Activated CD8-positive, alpha-beta memory T cell treated with anti-CD3 and anti-CD28 coated beads for 48 hours (primary cell): ENCODE measurements around the gene TBCEL.
"Not testable (repeated sequence)": the region's sequence is repeated elsewhere in the genome, so short reads cannot be mapped to it uniquely, and the experiment has no call there.

ENCODE experiments used
- DNase-seq, 3 experiments: peaks; one replicate each; pipeline ENCODE4 v3.0.0-alpha.2; 2020; ENCODE audit warnings: low read depth in 2 of 3, low spot score in 2 of 3

TBCEL gene

DNA sequence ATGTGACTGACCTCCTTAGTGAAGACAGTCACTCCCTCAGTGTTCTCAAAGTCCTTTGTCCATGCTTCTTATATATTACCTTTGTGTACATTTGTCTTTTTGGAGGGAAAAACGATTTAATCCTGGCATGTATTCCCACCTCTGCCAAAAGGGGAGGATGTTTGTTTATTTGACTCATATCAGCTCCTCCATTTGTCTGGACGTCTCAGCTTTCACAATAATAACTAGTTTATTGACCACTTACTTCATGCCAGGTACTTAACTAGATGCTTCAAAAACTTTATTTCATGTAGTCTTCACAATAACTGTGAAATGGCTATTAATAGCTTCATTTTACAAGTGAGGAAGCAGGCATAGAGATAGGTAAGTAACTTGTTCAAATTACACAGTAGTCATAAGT, 5.3 kb downstream of the TBCEL start:
- DNase-seq = no peak

DNA sequence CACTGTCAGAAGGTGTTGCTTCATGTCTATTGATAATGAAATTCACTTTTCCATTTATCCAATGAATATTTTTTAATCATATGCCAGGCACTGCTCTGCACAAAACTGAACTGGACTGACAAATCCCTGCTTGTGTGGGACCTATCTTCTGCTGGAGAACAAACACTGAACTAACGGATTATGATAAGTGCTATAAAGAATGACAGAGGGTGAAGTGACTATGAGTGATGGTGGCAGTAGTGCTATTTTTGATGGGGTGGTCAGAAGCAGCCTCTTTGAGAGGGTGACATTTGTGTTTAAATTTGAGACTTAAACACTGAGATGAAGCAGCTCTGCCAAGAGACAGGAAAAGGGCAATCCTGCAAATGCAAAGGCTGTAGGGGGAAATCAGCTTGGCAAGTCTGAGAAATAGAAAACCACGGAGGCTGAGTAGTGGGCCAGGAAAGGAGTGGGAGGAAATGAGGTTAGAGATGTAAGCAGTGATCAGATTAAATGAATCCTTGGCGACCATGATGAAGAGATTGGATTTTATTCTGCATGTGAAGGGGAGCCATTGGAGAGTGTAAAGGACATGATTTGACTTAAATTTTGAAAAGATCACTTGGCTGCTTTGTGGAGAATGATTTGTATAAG, 6.0 kb downstream of the TBCEL start:
- no peak for DNase-seq

DNA sequence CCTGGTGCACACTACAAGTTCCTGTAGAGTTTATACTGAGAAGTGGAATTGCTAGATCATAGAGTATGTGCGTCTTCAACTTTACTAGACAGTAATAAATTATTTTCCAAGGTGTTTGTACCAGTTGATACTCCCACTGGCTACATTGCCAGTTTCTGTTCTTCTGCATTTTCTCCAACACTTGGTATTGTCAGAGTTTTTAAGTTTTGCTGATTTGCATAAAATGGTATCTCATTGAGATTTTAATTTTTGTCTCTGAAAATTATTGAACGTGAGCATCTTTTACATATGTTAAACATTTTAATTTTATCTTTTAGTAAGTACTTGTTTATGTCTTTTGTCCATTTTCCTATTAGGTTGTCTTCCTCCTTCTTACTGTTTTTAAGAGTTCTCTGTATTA, 7.3 kb downstream of the TBCEL start:
- DNase-seq = no peak

- DNase-seq = not testable (repeated sequence)
These were observed 7.7 kb downstream of the TBCEL start for GRCh38 chr11:121031648-121032047.

DNA sequence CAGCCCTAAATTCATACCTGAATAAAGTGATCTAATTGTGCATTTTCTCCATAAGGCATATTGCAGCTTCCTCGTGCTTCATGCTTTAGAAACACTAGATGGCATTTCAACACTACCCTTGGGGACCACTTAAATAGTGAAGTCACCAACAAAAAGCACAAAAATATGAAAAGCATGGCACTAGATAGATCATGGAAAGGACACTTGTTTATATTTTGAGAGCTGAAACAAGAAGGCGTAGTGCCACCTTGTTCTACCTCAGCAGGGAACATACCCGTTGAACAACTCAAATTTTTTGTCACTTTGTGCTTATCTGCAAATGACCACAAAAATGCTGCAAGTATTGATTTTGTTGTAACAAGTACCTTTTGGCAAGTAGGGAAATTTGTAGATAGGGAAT, 8.6 kb downstream of the TBCEL start:
- DNase-seq = no peak

DNA sequence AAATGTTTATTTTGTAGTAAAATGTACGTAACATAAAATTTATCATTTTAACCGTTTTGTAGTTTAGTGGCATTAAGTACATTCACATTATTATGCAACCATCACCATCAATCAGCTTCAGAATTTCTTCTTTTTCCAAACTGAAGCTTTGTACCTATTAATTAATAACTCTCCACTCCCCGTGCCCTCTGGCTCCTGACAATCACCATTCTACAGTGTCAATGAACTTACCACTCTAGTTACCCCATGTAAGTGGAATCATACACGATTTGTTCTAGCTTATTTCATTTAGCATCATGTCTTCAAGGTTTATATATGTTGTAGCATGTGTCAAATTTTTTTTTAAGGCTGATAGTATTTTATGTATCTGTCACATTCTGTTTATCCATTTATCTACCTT, 9.7 kb downstream of the TBCEL start:
- no peak for DNase-seq

GRCh38 chr11:121035169-121035755, 11.4 kb downstream of the TBCEL start:
- DNase-seq = no peak

DNA sequence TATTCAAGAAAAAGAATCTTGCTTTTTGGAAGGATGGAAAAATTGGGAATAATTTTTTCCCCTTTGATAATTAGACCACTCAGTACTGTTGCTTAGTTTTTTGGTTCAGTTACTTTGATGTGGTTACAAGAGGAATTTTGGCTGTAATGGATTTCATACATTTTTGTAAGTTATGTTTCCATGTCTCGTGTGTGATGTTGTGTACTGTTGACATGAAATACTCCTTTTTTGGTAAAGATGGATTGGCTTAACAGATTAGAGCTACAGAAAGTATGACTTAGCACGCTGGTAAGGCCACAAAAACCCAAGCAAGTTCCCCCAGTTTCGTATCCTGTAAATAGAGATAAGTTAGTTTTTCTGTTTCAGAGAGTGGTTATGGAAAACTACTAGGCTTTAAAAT, 11.9 kb downstream of the TBCEL start:
- no peak for DNase-seq

- DNase-seq = no peak
These were observed 13.1 kb downstream of the TBCEL start for GRCh38 chr11:121037016-121037415.

GRCh38 chr11:121038648-121039409, 14.9 kb downstream of the TBCEL start:
- no peak for DNase-seq

DNA sequence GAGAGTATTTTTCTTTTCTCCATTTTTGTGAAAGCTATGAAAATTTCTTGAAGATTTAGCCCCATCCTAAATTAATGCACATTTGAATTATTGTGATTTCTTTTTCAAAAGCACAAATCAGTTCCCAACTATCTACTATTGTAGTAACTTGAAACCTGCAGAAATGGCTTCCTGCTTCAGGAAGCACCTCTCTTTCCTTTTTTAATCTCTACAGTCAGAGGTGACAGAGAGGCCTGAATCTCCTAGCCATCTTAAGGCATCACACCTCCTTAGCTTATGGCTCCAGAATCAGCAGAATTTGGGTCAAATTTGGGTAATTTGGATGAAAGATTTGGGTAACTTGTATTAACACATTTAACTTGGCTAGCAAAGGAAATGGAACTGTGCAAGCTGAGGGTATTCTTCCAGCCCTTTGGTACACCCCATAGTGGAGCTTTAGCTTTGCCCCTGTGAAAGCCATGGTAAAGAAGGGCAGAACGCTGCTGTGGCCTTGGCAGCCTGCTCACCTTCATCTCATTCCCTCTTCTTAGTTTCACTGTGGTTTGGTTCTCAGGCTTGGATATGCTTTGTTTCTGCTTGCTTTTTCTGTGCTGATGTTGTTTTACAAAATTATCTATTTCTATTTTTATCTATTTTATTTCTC, 16.2 kb downstream of the TBCEL start:
- DNase-seq = no peak

GRCh38 chr11:121040614-121041002, 16.7 kb downstream of the TBCEL start:
- DNase-seq = no peak

- no peak for DNase-seq
These were observed 17.2 kb downstream of the TBCEL start for GRCh38 chr11:121041072-121041471.

GRCh38 chr11:121042296-121042695, 18.4 kb downstream of the TBCEL start:
- no peak for DNase-seq

GRCh38 chr11:121047926-121048325, 24.0 kb downstream of the TBCEL start:
- no peak for DNase-seq

DNA sequence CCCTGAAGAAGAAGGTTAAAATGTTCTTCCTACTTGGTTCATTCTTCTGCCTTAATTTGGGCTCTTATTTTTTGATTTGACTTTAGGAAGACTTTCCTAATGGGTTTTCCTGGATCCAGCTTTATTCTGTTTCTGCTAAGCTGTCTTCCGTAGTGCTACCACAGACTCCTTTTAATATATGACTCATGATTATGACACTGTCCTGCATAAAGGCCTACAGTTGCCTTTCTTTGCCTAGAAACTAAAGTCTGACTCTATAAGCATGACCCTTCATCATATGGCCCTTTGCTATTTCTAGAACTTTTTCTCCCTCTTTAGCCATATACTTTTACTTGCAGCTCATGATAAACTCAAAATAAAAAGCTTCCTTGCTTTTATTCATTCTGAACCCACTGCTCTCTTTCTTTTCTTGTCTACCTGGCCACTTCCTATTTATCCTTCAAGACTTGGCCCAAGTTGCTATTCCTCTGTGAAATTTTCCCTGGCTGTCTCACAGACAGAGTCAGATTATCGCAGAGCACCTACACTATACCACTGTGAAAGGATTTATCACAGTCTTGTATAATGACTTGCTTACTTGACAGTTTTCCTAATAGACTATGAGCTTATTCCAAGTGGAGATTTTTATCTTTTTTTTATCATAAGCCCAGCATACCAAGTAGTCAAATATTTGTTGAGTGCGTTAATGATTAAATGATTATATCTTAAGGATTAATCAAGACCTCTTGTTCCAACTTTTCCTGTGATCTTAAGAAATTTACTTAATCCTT, 24.7 kb downstream of the TBCEL start:
- no peak for DNase-seq

DNA sequence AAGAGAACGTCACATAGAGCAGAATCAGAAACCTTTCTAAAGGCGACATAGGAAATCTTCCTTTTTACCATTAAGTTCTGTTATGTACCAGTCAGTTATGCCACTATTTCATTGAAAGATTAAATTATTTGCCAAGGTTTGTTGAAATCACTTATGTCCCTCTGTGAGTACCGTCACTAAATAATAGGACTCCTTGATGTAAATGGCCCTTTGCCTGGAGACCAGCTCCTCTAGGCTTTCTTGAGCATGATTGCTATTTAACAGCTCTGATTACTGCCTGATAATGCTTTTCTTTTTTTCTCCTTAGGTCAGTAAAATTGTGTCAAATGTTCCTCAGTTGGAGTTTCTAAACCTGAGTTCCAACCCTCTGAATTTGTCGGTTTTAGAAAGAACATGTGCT, 29.3 kb downstream of the TBCEL start:
- no peak for DNase-seq

GRCh38 chr11:121054266-121054665, 30.4 kb downstream of the TBCEL start:
- DNase-seq = no peak

- DNase-seq = no peak
These were observed 31.2 kb downstream of the TBCEL start for GRCh38 chr11:121055076-121055475.

DNA sequence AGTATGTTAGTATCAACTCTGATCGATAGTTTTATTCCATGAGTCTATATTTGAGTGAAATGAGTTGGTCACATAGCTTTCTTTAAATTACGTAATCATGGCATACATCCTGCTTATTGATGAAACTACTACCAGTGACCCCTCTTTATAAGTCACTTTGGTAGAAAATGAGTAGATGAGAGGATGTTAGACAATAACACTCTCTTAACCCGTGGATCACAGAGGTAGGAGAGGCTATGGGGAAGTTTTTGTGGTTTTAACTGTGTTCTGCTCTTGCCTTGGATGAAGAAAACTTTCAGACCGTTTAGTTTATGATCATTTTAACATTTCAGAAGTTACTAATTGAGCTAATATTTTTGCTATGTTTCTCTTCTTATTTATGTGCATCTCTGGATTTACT, 34.0 kb downstream of the TBCEL start:
- no peak for DNase-seq

- no peak for DNase-seq
These were observed 35.0 kb downstream of the TBCEL start for GRCh38 chr11:121058941-121059340.
